ENCODE data around the gene LIFR.

Gene LIFR

DNA sequence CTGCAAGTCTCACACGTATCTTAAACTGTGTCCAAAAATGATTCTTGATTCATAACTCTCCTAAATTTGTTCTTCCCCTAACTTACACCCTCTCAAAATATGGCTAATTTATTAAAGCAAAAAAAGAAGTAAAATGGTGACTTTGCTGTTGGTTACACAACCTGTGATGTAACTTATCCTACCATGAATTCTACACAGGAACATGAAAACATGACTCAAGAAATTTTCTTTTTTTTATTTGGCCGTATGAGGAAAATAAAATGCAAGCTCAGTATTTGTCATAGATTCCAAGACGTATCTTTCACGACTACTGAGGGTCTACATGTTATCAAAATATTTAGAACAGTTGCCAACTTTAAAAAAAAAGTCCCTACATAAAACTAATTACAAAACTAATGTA, 9.2 kb downstream of the LIFR start:
- H3K4me3 ChIP-seq (ENCODE audit: low read length): no peak overlapping the region
- no peaks in the 10 kb centered on the region for H3K27me3 ChIP-seq (replicated peaks; ENCODE audit: control insufficient read depth, insufficient read depth, low read length)
- DNase-seq (ENCODE audit: low read depth): no peak
- H3K9me3 ChIP-seq (ENCODE audit: control insufficient read depth, low read length): no peaks in the 10 kb centered on the region
- H3K9ac ChIP-seq (ENCODE audit: low read length): no peak overlapping the region
- peaks cover 52% of the 10 kb centered on the region for H3K4me1 ChIP-seq (ENCODE audit: control insufficient read depth, insufficient read depth, low read length)
- no peaks in the 10 kb centered on the region for H3K36me3 ChIP-seq (ENCODE audit: control insufficient read depth, insufficient read depth, low read length, severe bottlenecking)

DNA sequence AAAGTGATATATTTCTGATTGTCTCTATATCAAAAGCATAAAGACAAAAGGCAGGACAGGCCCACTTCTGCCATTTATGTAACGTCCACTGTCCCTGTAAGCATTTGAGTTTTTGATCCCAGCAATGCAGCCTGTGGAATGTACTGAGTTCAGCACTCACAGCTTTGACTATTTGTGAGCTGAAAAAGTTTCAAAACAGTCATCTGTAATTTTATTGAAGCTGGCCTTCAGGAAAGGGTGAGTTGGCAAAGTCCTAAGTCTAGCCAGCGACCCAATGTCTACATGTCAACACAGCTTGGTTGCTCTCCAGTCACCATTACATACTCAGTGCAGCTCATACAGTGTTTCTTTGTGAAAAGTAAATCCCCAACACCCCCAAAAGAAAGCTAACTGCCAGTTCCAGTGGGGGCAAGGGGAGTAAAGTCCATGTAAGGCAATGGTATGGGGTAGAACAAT, 9.7 kb downstream of the LIFR start:
- Histone ChIP-seq H3K4me1 (ENCODE audit: control insufficient read depth, insufficient read depth, low read length) (peaks cover 48% of the 10 kb centered on the region), H3K27me3 (replicated peaks; ENCODE audit: control insufficient read depth, insufficient read depth, low read length) (no peaks in the 10 kb centered on the region), H3K4me3 (ENCODE audit: low read length) (no peak overlapping the region), H3K36me3 (ENCODE audit: control insufficient read depth, insufficient read depth, low read length, severe bottlenecking) (no peaks in the 10 kb centered on the region), H3K9me3 (ENCODE audit: control insufficient read depth, low read length) (no peaks in the 10 kb centered on the region), H3K9ac (ENCODE audit: low read length) (no peak overlapping the region)
- DNase-seq (ENCODE audit: low read depth): no peak

DNA sequence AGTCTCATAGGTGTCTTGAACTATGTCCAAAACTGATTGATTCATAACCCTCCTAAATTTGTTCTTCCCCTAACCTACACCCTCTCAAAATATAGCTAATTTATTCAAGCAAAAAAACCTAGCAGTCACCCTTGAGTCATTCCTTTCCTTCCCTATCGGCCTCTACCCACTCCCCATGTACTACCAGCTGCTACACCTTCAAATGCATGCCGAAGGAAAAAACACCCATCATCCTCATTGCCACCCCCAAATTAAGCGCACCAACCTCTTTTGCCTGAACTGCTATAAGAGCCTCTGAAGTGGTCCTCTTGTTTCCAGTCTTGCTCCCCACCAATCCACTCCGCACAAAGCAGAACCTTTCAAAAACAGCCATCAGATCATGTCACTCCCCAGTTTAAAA, 12.6 kb downstream of the LIFR start:
- no peak overlapping the region for H3K4me3 ChIP-seq (ENCODE audit: low read length)
- DNase-seq (ENCODE audit: low read depth): no peak
- no peaks in the 10 kb centered on the region for H3K9me3 ChIP-seq (ENCODE audit: control insufficient read depth, low read length)
- H3K4me1 ChIP-seq (ENCODE audit: control insufficient read depth, insufficient read depth, low read length): peaks cover 29% of the 10 kb centered on the region
- no peak overlapping the region for H3K9ac ChIP-seq (ENCODE audit: low read length)
- H3K36me3 ChIP-seq (ENCODE audit: control insufficient read depth, insufficient read depth, low read length, severe bottlenecking): no peaks in the 10 kb centered on the region
- no peaks in the 10 kb centered on the region for H3K27me3 ChIP-seq (replicated peaks; ENCODE audit: control insufficient read depth, insufficient read depth, low read length)

DNA sequence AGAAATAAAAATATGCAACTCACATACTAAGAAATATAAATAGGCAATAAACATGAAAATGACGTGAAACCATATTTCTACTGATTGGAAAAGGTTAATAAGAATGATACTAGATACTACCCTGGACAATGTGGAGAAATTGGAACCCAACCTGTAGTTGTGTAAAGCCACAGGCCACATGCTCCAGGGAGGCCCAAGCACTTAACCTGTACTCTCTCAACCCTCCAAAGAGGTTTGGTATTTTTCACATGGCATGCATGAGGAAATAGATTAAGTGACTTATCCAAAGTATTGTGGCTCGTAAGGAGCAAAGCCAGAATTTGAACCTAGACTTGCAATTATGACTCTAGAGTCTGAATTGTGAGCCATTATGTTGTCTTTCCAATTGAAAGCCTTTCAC, 13.4 kb downstream of the LIFR start:
- no peak for DNase-seq (ENCODE audit: low read depth)
- no peaks in the 10 kb centered on the region for H3K36me3 ChIP-seq (ENCODE audit: control insufficient read depth, insufficient read depth, low read length, severe bottlenecking)

DNA sequence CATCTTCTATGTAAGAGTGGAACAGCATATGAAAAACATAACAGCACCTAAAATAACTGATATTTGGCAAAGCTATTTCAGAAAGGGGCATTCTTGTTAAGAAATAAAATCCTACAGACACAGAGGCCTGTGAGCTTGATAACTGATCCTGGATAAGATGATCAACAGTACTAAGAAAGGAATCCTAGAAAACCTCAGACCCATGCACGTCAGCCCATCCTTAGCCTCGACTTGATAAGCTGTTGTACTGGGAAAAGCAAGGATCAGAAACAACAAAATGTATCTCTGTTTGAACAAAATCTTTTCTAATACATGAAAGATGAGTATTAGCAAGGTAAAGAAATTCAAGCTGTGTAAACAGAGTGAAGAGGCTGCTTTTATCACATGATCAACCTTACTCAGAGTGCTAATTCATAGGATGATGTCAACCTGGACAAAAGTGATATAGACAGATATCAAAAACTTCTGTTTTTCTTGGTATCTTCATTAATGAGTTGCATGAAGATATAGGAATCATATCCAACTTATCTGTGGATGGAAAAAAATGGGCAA, 15.2 kb downstream of the LIFR start:
- Histone ChIP-seq H3K4me3 (ENCODE audit: low read length) (no peak overlapping the region), H3K4me1 (ENCODE audit: control insufficient read depth, insufficient read depth, low read length) (peaks cover 3% of the 10 kb centered on the region), H3K27me3 (replicated peaks; ENCODE audit: control insufficient read depth, insufficient read depth, low read length) (no peaks in the 10 kb centered on the region), H3K9ac (ENCODE audit: low read length) (no peak overlapping the region), H3K9me3 (ENCODE audit: control insufficient read depth, low read length) (no peaks in the 10 kb centered on the region), H3K36me3 (ENCODE audit: control insufficient read depth, insufficient read depth, low read length, severe bottlenecking) (no peaks in the 10 kb centered on the region)
- no peak for DNase-seq (ENCODE audit: low read depth)

More for the DNA sequence above, 13.4 kb downstream of the LIFR start:
- no peak overlapping the region for H3K9ac ChIP-seq (ENCODE audit: low read length)
- peaks cover 20% of the 10 kb centered on the region for H3K4me1 ChIP-seq (ENCODE audit: control insufficient read depth, insufficient read depth, low read length)
- no peaks in the 10 kb centered on the region for H3K27me3 ChIP-seq (replicated peaks; ENCODE audit: control insufficient read depth, insufficient read depth, low read length)
- no peak overlapping the region for H3K4me3 ChIP-seq (ENCODE audit: low read length)
- no peaks in the 10 kb centered on the region for H3K9me3 ChIP-seq (ENCODE audit: control insufficient read depth, low read length)

DNA sequence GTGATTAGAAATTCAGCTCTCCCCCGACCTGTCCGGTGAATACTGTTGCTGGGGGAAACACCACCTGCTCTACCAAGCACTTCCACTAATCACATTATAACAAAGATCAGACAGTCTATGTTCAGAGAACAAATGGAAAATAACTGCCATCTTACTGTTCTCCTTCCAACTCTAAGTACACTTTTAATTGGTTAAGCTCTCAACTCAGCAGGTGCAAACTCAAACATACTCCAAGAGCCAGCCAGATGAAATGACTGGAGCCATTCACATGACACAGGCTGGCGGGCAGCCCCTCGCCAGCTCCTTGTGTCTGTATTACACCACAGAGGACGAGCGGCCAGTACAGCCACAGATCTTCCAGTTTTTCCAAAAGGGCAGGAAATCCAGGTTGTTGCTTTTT, 16.1 kb downstream of the LIFR start:
- peaks cover 6% of the 10 kb centered on the region for H3K4me1 ChIP-seq (ENCODE audit: control insufficient read depth, insufficient read depth, low read length)
- H3K27me3 ChIP-seq (replicated peaks; ENCODE audit: control insufficient read depth, insufficient read depth, low read length): no peaks in the 10 kb centered on the region
- no peak overlapping the region for H3K9ac ChIP-seq (ENCODE audit: low read length)
- no peaks in the 10 kb centered on the region for H3K36me3 ChIP-seq (ENCODE audit: control insufficient read depth, insufficient read depth, low read length, severe bottlenecking)
- no peak overlapping the region for H3K4me3 ChIP-seq (ENCODE audit: low read length)
- no peak for DNase-seq (ENCODE audit: low read depth)
- no peaks in the 10 kb centered on the region for H3K9me3 ChIP-seq (ENCODE audit: control insufficient read depth, low read length)

DNA sequence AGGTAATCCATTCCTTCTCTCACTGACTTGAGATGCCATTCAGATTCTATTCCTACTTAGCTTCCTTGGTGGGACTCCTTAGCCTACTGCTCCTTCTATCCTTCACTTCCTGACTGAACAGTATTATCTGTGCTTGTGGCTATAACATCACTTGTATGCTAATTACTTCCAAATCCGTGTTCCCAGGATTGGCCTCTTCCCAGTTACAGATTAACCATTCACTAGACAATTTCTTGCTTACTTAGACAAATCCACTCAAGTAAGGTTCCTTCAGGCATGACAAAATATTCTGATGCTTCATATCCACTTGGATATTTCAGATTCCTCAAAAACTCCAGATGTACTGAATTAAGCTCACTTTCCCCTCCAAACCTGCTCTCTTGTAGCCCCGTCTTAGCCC, 18.3 kb downstream of the LIFR start:
- Histone ChIP-seq H3K9ac (ENCODE audit: low read length) (no peak overlapping the region), H3K4me3 (ENCODE audit: low read length) (no peak overlapping the region), H3K27me3 (replicated peaks; ENCODE audit: control insufficient read depth, insufficient read depth, low read length) (no peaks in the 10 kb centered on the region), H3K4me1 (ENCODE audit: control insufficient read depth, insufficient read depth, low read length) (peaks cover 6% of the 10 kb centered on the region), H3K36me3 (ENCODE audit: control insufficient read depth, insufficient read depth, low read length, severe bottlenecking) (no peaks in the 10 kb centered on the region), H3K9me3 (ENCODE audit: control insufficient read depth, low read length) (no peaks in the 10 kb centered on the region)
- no peak for DNase-seq (ENCODE audit: low read depth)

DNA sequence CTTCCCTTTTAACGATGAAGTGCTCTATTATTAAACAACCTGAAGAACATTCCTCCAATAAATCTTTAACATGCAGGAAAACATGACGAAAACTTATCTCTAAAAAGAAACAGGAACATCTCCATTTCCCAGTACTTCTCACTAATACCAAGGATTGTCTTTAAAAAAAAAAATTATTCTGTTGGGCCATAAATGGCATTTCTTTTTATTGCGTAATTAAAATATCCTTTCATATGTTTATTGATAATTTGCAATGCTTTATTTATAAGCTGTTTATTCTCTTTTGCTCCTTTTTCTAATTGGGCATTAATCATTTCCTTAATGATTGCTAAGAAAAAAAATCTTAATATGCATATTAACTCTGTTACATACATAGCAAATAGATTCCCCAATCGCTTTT, 18.9 kb downstream of the LIFR start:
- Histone ChIP-seq H3K36me3 (ENCODE audit: control insufficient read depth, insufficient read depth, low read length, severe bottlenecking) (no peaks in the 10 kb centered on the region), H3K27me3 (replicated peaks; ENCODE audit: control insufficient read depth, insufficient read depth, low read length) (no peaks in the 10 kb centered on the region), H3K9ac (ENCODE audit: low read length) (no peak overlapping the region), H3K4me3 (ENCODE audit: low read length) (no peak overlapping the region), H3K9me3 (ENCODE audit: control insufficient read depth, low read length) (no peaks in the 10 kb centered on the region), H3K4me1 (ENCODE audit: control insufficient read depth, insufficient read depth, low read length) (peaks cover 6% of the 10 kb centered on the region)
- DNase-seq (ENCODE audit: low read depth): no peak

DNA sequence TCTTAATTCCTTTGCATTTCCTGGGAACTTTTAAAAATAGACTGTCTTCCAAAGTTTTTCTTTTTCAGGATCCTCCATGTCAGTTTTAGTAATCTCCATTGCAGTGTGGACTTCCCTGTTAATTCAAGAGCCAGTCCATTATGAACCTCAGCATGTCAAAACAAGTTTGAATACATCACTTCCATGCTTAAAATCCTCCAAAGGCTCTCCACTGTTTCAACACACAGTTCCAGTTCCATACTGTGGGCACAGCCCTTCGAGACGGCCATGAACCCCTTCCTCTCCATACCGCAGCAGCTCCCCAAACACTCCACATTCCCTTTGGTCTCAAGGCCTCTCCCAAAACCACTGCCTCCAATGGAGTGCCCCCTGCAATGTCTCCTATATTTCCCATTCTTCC, 19.5 kb downstream of the LIFR start:
- Histone ChIP-seq H3K36me3 (ENCODE audit: control insufficient read depth, insufficient read depth, low read length, severe bottlenecking) (no peaks in the 10 kb centered on the region), H3K4me1 (ENCODE audit: control insufficient read depth, insufficient read depth, low read length) (peaks cover 6% of the 10 kb centered on the region), H3K4me3 (ENCODE audit: low read length) (no peak overlapping the region), H3K9me3 (ENCODE audit: control insufficient read depth, low read length) (peaks cover 3% of the 10 kb centered on the region), H3K27me3 (replicated peaks; ENCODE audit: control insufficient read depth, insufficient read depth, low read length) (no peaks in the 10 kb centered on the region), H3K9ac (ENCODE audit: low read length) (no peak overlapping the region)
- no peak for DNase-seq (ENCODE audit: low read depth)

DNA sequence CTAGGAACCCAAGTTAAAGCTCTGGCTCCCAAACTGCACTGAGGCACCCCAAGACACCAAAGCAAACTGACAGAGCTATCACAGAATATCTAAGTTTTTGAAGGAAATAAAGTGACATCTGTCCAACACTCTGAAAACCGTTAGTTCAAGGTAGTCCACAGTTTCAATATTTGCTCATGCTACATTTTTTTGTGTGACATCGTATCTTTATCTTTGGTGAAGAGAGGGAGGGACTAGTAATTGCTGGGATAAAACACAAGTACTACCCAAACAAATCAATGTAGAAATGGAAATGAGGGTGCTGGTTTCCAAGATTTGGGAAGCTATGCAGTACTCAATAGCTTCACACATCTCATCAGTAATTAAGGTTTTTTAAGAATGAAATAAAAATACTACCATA, 20.6 kb downstream of the LIFR start:
- Histone ChIP-seq H3K4me1 (ENCODE audit: control insufficient read depth, insufficient read depth, low read length) (peaks cover 6% of the 10 kb centered on the region), H3K9me3 (ENCODE audit: control insufficient read depth, low read length) (peaks cover 12% of the 10 kb centered on the region), H3K27me3 (replicated peaks; ENCODE audit: control insufficient read depth, insufficient read depth, low read length) (no peaks in the 10 kb centered on the region), H3K36me3 (ENCODE audit: control insufficient read depth, insufficient read depth, low read length, severe bottlenecking) (no peaks in the 10 kb centered on the region), H3K4me3 (ENCODE audit: low read length) (no peak overlapping the region), H3K9ac (ENCODE audit: low read length) (no peak overlapping the region)
- DNase-seq (ENCODE audit: low read depth): no peak

DNA sequence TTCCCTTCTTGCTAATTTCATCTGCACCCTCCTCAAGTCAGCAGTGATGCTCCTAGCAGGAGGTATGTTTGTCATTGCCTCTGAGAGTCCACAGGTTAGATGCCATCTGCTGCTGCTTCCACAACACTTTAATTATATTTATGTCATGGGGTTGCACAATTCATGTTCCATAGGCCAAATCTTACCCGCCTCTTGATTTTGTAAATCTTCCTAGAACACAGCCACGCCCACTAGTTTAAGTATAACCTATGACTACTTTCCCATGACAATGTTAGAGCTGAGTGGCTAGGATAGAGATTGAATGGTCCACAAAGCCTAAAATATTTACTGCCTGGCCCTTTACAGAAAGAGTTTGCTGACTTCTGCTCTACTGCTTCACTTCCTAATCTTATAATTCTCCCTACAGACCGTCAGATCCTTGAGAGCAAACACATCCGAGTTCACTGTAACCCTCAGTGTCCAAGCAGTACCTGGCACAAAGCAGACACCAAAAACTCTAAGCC, 21.1 kb downstream of the LIFR start:
- Histone ChIP-seq H3K36me3 (ENCODE audit: control insufficient read depth, insufficient read depth, low read length, severe bottlenecking) (no peaks in the 10 kb centered on the region), H3K9ac (ENCODE audit: low read length) (no peak overlapping the region), H3K9me3 (ENCODE audit: control insufficient read depth, low read length) (peaks cover 12% of the 10 kb centered on the region), H3K4me1 (ENCODE audit: control insufficient read depth, insufficient read depth, low read length) (peaks cover 6% of the 10 kb centered on the region), H3K4me3 (ENCODE audit: low read length) (no peak overlapping the region), H3K27me3 (replicated peaks; ENCODE audit: control insufficient read depth, insufficient read depth, low read length) (no peaks in the 10 kb centered on the region)
- DNase-seq (ENCODE audit: low read depth): peak; percentile 26

DNA sequence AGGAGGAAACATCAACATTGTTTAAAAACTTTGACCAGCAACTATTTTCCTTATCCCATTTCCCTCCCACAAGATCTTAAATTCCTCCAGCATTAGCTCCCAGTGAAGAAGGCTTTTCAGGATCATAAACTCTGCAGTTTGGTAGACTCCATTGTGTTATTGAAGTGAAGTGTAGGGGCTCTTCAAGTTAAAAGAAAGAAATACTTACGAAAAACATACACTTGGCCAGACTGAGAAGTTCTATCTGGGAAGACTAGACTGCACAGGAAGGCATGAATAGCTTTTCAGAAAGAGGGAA, 22.3 kb downstream of the LIFR start:
- no peaks in the 10 kb centered on the region for H3K27me3 ChIP-seq (replicated peaks; ENCODE audit: control insufficient read depth, insufficient read depth, low read length)
- H3K4me3 ChIP-seq (ENCODE audit: low read length): no peak overlapping the region
- peaks cover 12% of the 10 kb centered on the region for H3K9me3 ChIP-seq (ENCODE audit: control insufficient read depth, low read length)
- H3K9ac ChIP-seq (ENCODE audit: low read length): no peak overlapping the region
- no peaks in the 10 kb centered on the region for H3K36me3 ChIP-seq (ENCODE audit: control insufficient read depth, insufficient read depth, low read length, severe bottlenecking)
- no peak for DNase-seq (ENCODE audit: low read depth)
- peaks cover 6% of the 10 kb centered on the region for H3K4me1 ChIP-seq (ENCODE audit: control insufficient read depth, insufficient read depth, low read length)

All from adipocyte (in vitro differentiated cells).